Measurements from ENCODE around the gene FYB1.

GRCh38 chr5:39208471-39208870 lies 10.9 kb downstream of the FYB1 start:
- TF ChIP-seq EZH2 (IDR thresholded peaks at IDR 0.05; ENCODE audit: borderline replicate concordance), result no peak
- TF ChIP-seq CTCF (IDR thresholded peaks at IDR 0.05; ENCODE audit: poor library complexity), result no peak
